GM12878 (cell line): ENCODE measurements around the gene NSMCE1. TPM values are rescaled to one million over a fixed set of nuclear protein-coding genes. Genes with fewer than 3 reads are reported as not detected.

ENCODE experiments used
- ATAC-seq: fragments of 200-7000 bp; cut with Tn5 transposase; 3 replicates; pipeline ENCODE4 v1.9.1; 2020; ENCODE audit warnings: mild to moderate bottlenecking, moderate library complexity
- BruUV-seq: library from RNA; stranded (reverse); fragments of 400-500 nt; replicated peaks from 2 replicates; lab custom pipeline; 2021; lab: Mats Ljungman, UMichigan
- CTCF ChIA-PET: fragments of 300-600 bp; sonication (Branson Sonifier 250); formaldehyde crosslinking; extraction: SDS; loops from one replicate; lab custom pipeline; 2021; ENCODE audit warnings: inconsistent platforms; lab: Yijun Ruan, JAX
- POLR2A ChIA-PET: fragments of 350-600 bp; formaldehyde crosslinking; extraction: SDS; loops from one replicate; lab custom pipeline; 2021; ENCODE audit warnings: inconsistent platforms; lab: Charles Lee
- RAD21 ChIA-PET: fragments of 300-600 bp; sonication (Branson Sonifier 250); formaldehyde crosslinking; loops from one replicate; lab custom pipeline; 2023; ENCODE audit warnings: antibody characterized with exemption; ENCODE audit not compliant: unreplicated experiment; lab: Charles Lee
- SMC1A ChIA-PET: fragments of 300-600 bp; sonication (Branson Sonifier 250); formaldehyde crosslinking; loops from one replicate; lab custom pipeline; 2023; ENCODE audit not compliant: unreplicated experiment, uncharacterized antibody; lab: Charles Lee
- DNase-seq: peaks from one replicate; pipeline ENCODE4 v3.0.0-alpha.2; 2011; ENCODE audit warnings: low read depth, low spot score
- FAIRE-seq: peaks from 3 replicates; lab custom pipeline; 2011; peaks lifted over from hg19 to GRCh38; lab: Jason Lieb, UNC
- H2AFZ ChIP-seq: 2 replicates; pipeline ENCODE4 v1.6.0; 2011; ENCODE audit warnings: low read depth, low read length, control low read depth; ENCODE audit not compliant: control insufficient read depth
- H3K27ac ChIP-seq: 2 replicates; pipeline ENCODE4 v1.5.1; 2011; ENCODE audit warnings: control low read depth; ENCODE audit not compliant: control insufficient read depth, insufficient read depth
- H3K27me3 ChIP-seq, 2 experiments: replicated peaks in 1 of 2; 2 replicates each; pipeline versions ENCODE4 v1.6.0 to v1.6.1; 2011; ENCODE audit warnings: low read length in 1 of 2; ENCODE audit not compliant: control insufficient read depth in 2 of 2, insufficient read depth in 2 of 2
- H3K36me3 ChIP-seq, 2 experiments: 2 replicates each; pipeline ENCODE4 v1.5.1; 2011; ENCODE audit warnings: low read length in 1 of 2; ENCODE audit not compliant: control insufficient read depth in 2 of 2, insufficient read depth in 2 of 2
- H3K4me1 ChIP-seq: 2 replicates; pipeline ENCODE4 v1.6.1; 2011; ENCODE audit warnings: mild to moderate bottlenecking, low read length, moderate library complexity, mixed read lengths; ENCODE audit not compliant: control insufficient read depth, insufficient read depth
- H3K4me2 ChIP-seq: 2 replicates; pipeline ENCODE4 v1.6.0; 2011; ENCODE audit warnings: control low read depth; ENCODE audit not compliant: control insufficient read depth, insufficient read depth
- H3K4me3 ChIP-seq: fragments of 200-600 bp; sonication (generic); 2 replicates; pipeline ENCODE4 v1.5.1; 2016
- H3K79me2 ChIP-seq: 2 replicates; pipeline ENCODE4 v1.6.0; 2011; ENCODE audit warnings: low read length; ENCODE audit not compliant: control insufficient read depth, insufficient read depth
- H3K9ac ChIP-seq: 2 replicates; pipeline ENCODE4 v1.8.0; 2011; ENCODE audit warnings: low read length, control low read depth, mixed read lengths; ENCODE audit not compliant: control insufficient read depth, insufficient read depth
- H3K9me3 ChIP-seq: replicated peaks from 3 replicates; pipeline ENCODE4 v1.5.1; 2011; ENCODE audit warnings: mild to moderate bottlenecking, low read length; ENCODE audit not compliant: control insufficient read depth, insufficient read depth
- H4K20me1 ChIP-seq: 2 replicates; pipeline ENCODE4 v1.6.0; 2011; ENCODE audit not compliant: control insufficient read depth, insufficient read depth
- ATF7 ChIP-seq: fragments of 450-650 bp; IDR thresholded peaks from 2 replicates; pipeline ENCODE4 v1.6.1; 2016; ENCODE audit warnings: low read depth, mild to moderate bottlenecking
- GABPA ChIP-seq: IDR thresholded peaks from 2 replicates; pipeline ENCODE4 v1.6.1; 2014; ENCODE audit warnings: antibody characterized with exemption, low read depth, mild to moderate bottlenecking, inconsistent platforms
- LARP7 ChIP-seq: fragments of 450-650 bp; IDR thresholded peaks from 2 replicates; pipeline ENCODE4 v1.6.1; 2017; ENCODE audit warnings: mild to moderate bottlenecking
- MYB ChIP-seq: fragments of 150-350 bp; IDR thresholded peaks from 2 replicates; pipeline ENCODE4 v1.6.1; 2014; ENCODE audit warnings: mild to moderate bottlenecking, low read depth, low read length, borderline replicate concordance
- NFXL1 ChIP-seq: fragments of 450-650 bp; IDR thresholded peaks from 2 replicates; pipeline ENCODE4 v1.6.1; 2017; ENCODE audit warnings: antibody characterized with exemption, mild to moderate bottlenecking, borderline replicate concordance
- NR2C2 ChIP-seq: IDR thresholded peaks from 2 replicates; pipeline ENCODE4 v1.6.1; 2011; ENCODE audit warnings: borderline replicate concordance, low read depth; ENCODE audit not compliant: control insufficient read depth, insufficient read length
- POLR2A ChIP-seq: IDR thresholded peaks from 2 replicates; pipeline ENCODE4 v1.6.1; 2011; ENCODE audit warnings: low read depth, mild to moderate bottlenecking, low read length
- REST ChIP-seq: IDR thresholded peaks from 2 replicates; pipeline ENCODE4 v1.6.1; 2012; ENCODE audit warnings: mild to moderate bottlenecking, low read depth, low read length
- SPI1 ChIP-seq: IDR thresholded peaks from 2 replicates; pipeline ENCODE4 v1.6.1; 2011; ENCODE audit warnings: low read depth, mild to moderate bottlenecking, low read length, moderate library complexity, borderline replicate concordance; ENCODE audit not compliant: insufficient read depth
- TBL1XR1 ChIP-seq: IDR thresholded peaks from 2 replicates; pipeline ENCODE4 v1.6.1; 2012; ENCODE audit warnings: low read depth, low read length, improper control_type of control experiment
- YBX1 ChIP-seq: fragments of 450-650 bp; IDR thresholded peaks from 2 replicates; pipeline ENCODE4 v1.6.1; 2016; ENCODE audit warnings: antibody characterized with exemption
- WGBS: methylation state at CpG from one replicate; pipeline ENCODE4 v1.1.6; 2016; ENCODE audit warnings: low lambda C conversion rate; ENCODE audit not compliant: insufficient replicate concordance, insufficient coverage; ENCODE audit errors: missing lambda C conversion rate; 5-methylcytosine and 5-hydroxymethylcytosine counted together
- in situ Hi-C: fragments of 300-500 bp; cut with MboI; formaldehyde crosslinking; loops from 9 replicates; pipeline ENCODE4 v1.14.3; 2018; ENCODE audit warnings: mixed read lengths
- intact Hi-C: fragments of 100-400 bp; cut with micrococcal nuclease; formaldehyde crosslinking; loops from one replicate; pipeline ENCODE4 v1.14.2; 2022; ENCODE audit not compliant: unreplicated experiment
- polyA plus RNA-seq, 11 experiments: library from polyadenylated mRNA; depleted of rRNA in 4 of 11; unstranded in 6 of 11; stranded (reverse) in 5 of 11; fragments of >200 nt; fragmentation: Nextera tagmentation in 4 of 11; fragmentation: Illumina TruSeq in 1 of 11; extraction: Ambion mirVana in 4 of 11; extraction: Trizol in 1 of 11; gene quantifications; 1 replicate in 1 of 11; 2 replicates in 10 of 11; pipeline versions ENCODE4 v1.2.1 to v1.2.3, GENCODE V29; 2011 to 2016; ENCODE audit warnings: inconsistent platforms in 2 of 11, missing spikeins in 2 of 11, low read depth in 1 of 11
- total RNA-seq, 4 experiments: library from RNA; depleted of rRNA in 3 of 4; stranded (reverse); fragments of >200 nt in 3 of 4; fragmentation: Illumina TruSeq in 1 of 4; extraction: Trizol in 1 of 4; gene quantifications; 2 replicates each; pipeline versions ENCODE4 v1.2.1 to v1.2.3, GENCODE V29; 2013 to 2021

Gene NSMCE1
- total and polyA plus RNA-seq, 10 of the 15 experiments (the other 5 are each of a cell fraction or from before 2014, with no cell fraction given): 54.0 to 214 (median 71.4) TPM

GRCh38 chr16:27222249-27223225, 46.0 kb downstream of the NSMCE1 start:
- no peak for ATAC-seq
- CTCF ChIA-PET: interaction anchor here (1.3 to 2.7 kb wide), 3 partner anchors 13 to 145 kb away, joined by 3 to 6 read pairs (median 4); no protein-coding TSS in a partner anchor

More at GRCh38 chr16:27222249-27223225, 46.0 kb downstream of the NSMCE1 start:
- no peak for DNase-seq
- Histone ChIP-seq H3K4me1 (no peaks in the 10 kb centered on the region), H3K4me2 (no peak overlapping the region), H3K36me3 (peaks cover 0 to 3% of the 10 kb centered on the region in 2 experiments; a peak in 2 of 4 replicates), H3K9ac (no peak overlapping the region), H3K4me3 (no peak overlapping the region), H3K27ac (no peak overlapping the region), H4K20me1 (no peaks in the 10 kb centered on the region), H3K27me3 (no peaks in the 10 kb centered on the region), H3K79me2 (no peaks in the 10 kb centered on the region), H3K9me3 (no peaks in the 10 kb centered on the region), H2AFZ (no peak overlapping the region)
- SMC1A ChIA-PET: interaction anchor here (0.9 to 1.2 kb wide), 5 partner anchors 12 to 230 kb away, joined by 3 to 5 read pairs (median 3); no protein-coding TSS in a partner anchor
- in situ Hi-C loops: no loop called here
- RAD21 ChIA-PET: interaction anchor here (1.4 to 1.6 kb wide), 2 partner anchors 13 to 17 kb away, joined by 3 to 4 read pairs; no protein-coding TSS in a partner anchor
- 90% methylated on average over 30 of the region's 30 CpGs for WGBS
- TF ChIP-seq LARP7 (no peak), YBX1 (no peak), MYB (no peak), SPI1 (no peak), NFXL1 (no peak), NR2C2 (no peak), POLR2A (no peak), REST (no peak), GABPA (no peak), TBL1XR1 (no peak), ATF7 (no peak)
- FAIRE-seq: no peak
- POLR2A ChIA-PET: interaction anchor here (0.9 to 1.5 kb wide), 3 partner anchors 10 to 105 kb away, joined by 3 to 8 read pairs (median 5); partner anchors contain the start of gene KDM8
- BruUV-seq: no TSS peak
- intact Hi-C loops: no loop called here
